ENCODE results near the gene SUFU. TPM values are rescaled to one million over a fixed set of nuclear protein-coding genes. Genes with fewer than 3 reads are reported as not detected.

The SUFU gene
- total and polyA plus RNA-seq, 2 of the 4 experiments (the other 2 are of a cell fraction), result 2.2 to 11.0 TPM

DNA sequence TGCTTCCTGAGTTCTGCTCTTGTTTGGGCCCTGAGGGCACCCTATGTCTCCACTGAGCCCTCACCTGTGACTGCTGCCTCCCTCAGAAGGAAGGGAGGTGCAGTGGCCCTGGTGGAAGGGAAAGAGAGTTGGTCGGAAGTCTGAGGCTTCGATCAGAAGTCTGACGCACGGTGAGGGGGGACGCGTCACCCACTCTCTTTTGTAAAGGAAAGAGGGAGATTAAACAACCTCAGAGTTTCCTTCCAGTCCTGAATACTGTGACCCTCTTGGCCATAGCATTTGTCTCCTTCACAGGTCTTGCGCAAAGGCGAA is 109.1 kb downstream of the SUFU start:
- CTCF ChIA-PET, result interaction anchor here (0.7 kb wide), 1 partner anchor 9 kb away, joined by 3 read pairs; no protein-coding TSS in a partner anchor
- Histone ChIP-seq H3K56ac (ENCODE audit: extremely low read depth, insufficient read depth, low read length) (no peak overlapping the region), H3K79me1 (ENCODE audit: low read depth in 1 of 2, low read length in 2 of 2) (peaks cover 0 to 22% of the 10 kb centered on the region in 2 experiments; a peak in 2 of 4 replicates), H3K4ac (ENCODE audit: low read depth, low read length) (peak overlapping the region; percentile 13; the same call in 1 of the 2 replicates), H2BK15ac (ENCODE audit: low read depth, low read length) (0 out of 3 replicates have a peak overlapping the region, but pooled peaks have one; percentile 27), H3K9ac (ENCODE audit: low read depth, low read length) (no peak overlapping the region), H3K9me3 (ENCODE audit: control insufficient read depth, insufficient read depth, low read length) (no peaks in the 10 kb centered on the region), H3K4me1 (ENCODE audit: control insufficient read depth, insufficient read depth, low read length) (peaks cover 14% of the 10 kb centered on the region), H3K27me3 (ENCODE audit: control insufficient read depth, insufficient read depth, low read length) (no peaks in the 10 kb centered on the region), H4K20me1 (ENCODE audit: insufficient read depth, low read length) (no peaks in the 10 kb centered on the region), H2BK5ac (ENCODE audit: low read depth, low read length, poor library complexity, severe bottlenecking) (no peak overlapping the region), H3K14ac (replicated peaks; ENCODE audit: low read depth, low read length) (no peak overlapping the region), H3K36me3 (ENCODE audit: control insufficient read depth, insufficient read depth, low read length) (peaks cover 28% of the 10 kb centered on the region), H3K4me2 (ENCODE audit: low read depth, low read length) (no peak overlapping the region), H2BK20ac (ENCODE audit: low read depth, low read length) (no peak overlapping the region), H4K91ac (ENCODE audit: insufficient read depth, low read depth, low read length) (peak overlapping the region; percentile 5; the same call in 1 of the 2 replicates), H2AK5ac (ENCODE audit: low read depth, low read length) (peak overlapping the region; percentile 29), H2AFZ (replicated peaks; ENCODE audit: low read length, poor library complexity) (no peak overlapping the region), H4K5ac (ENCODE audit: low read depth, low read length) (no peak overlapping the region), H3K9me1 (ENCODE audit: insufficient read depth, low read length) (peaks cover 21% of the 10 kb centered on the region; the same call in 1 of the 2 replicates), H2BK120ac (ENCODE audit: low read depth, low read length) (no peak overlapping the region), H2AK9ac (replicated peaks; ENCODE audit: low read depth, low read length, poor library complexity) (no peak overlapping the region), H4K8ac (ENCODE audit: low read depth in 2 of 2, low read length in 2 of 2) (peak overlapping the region in 1 of 2 experiments; percentile 16; a peak in 1 of 4 replicates), H3K18ac (ENCODE audit: low read depth, low read length) (no peak overlapping the region), H3K27ac (ENCODE audit: insufficient read depth, low read length) (no peak overlapping the region), H3K4me3 (ENCODE audit: insufficient read depth, low read depth, low read length) (no peak overlapping the region), H3K23ac (ENCODE audit: low read depth, low read length) (no peak overlapping the region)
- dilution Hi-C loops (cut with HindIII; ENCODE audit: low sequenced_read_pairs, unreplicated experiment), result no loop called here
- in situ Hi-C loops (cut with MboI; ENCODE audit: low sequenced_read_pairs), result no loop called here
- TF ChIP-seq CEBPB (IDR thresholded peaks at IDR 0.05; ENCODE audit: low read depth, low read length) (0 out of 2 replicates have a peak, but pooled peaks have one; percentile 14), SMC3 (IDR thresholded peaks at IDR 0.05; ENCODE audit: low read depth, low read length) (no peak)
- POLR2A ChIA-PET (ENCODE audit: unreplicated experiment), result no interaction called here
- DNase-seq (no peak), ATAC-seq (ENCODE audit: low read depth) (no peak)
- 93% methylated on average over 2 of the region's 8 CpGs; no CpG with 5 or more reads in 1 of the 2 experiments for WGBS, 2 experiments (ENCODE audit: extremely low coverage in 2 of 2, insufficient read length in 1 of 2)
- intact Hi-C loops (cut with micrococcal nuclease), result no loop called here
- no TSS peak for BruUV-seq (replicated peaks)

All from IMR-90 (cell line).